Measurements from ENCODE around the gene UVRAG. TPM values are rescaled to one million over a fixed set of nuclear protein-coding genes. Genes with fewer than 3 reads are reported as not detected.

UVRAG gene
- total RNA-seq, 2 donors from 2014 or later = 10.9 to 31.0 TPM

- TF ChIP-seq CTCF (IDR thresholded peaks at IDR 0.05) (no peak), POLR2A (IDR thresholded peaks at IDR 0.05) (no peak)
- no peak for DNase-seq
- Histone ChIP-seq H3K4me1 (peaks cover 15% of the 10 kb centered on the region), H3K4me3 (no peak overlapping the region), H3K9me3 (no peaks in the 10 kb centered on the region), H3K27me3 (no peaks in the 10 kb centered on the region), H3K36me3 (replicated peaks in 1 of 2; ENCODE audit: insufficient read depth in 1 of 2, low read depth in 2 of 2) (no peaks in the 10 kb centered on the region), H3K27ac (peak overlapping the region in 2 of 4 donors; percentile 52 to 58)
- intact Hi-C loops (cut with DNase I) = no loop called here
- WGBS, 2 donors = 42 to 52% methylated on average over 4 of the region's 4 CpGs
- ATAC-seq = peak; percentile 73
These were observed 11.6 kb downstream of the UVRAG start for GRCh38 chr11:75826461-75827230.

GRCh38 chr11:75827562-75827961 is 12.6 kb downstream of the UVRAG start:
- intact Hi-C loops (cut with DNase I) = no loop called here
- Histone ChIP-seq H3K36me3 (replicated peaks in 1 of 2; ENCODE audit: insufficient read depth in 1 of 2, low read depth in 2 of 2) (no peaks in the 10 kb centered on the region), H3K9me3 (no peaks in the 10 kb centered on the region), H3K27me3 (no peaks in the 10 kb centered on the region), H3K27ac (peak overlapping the region in 2 of 4 donors; percentile 52 to 58), H3K4me3 (no peak overlapping the region), H3K4me1 (peaks cover 15% of the 10 kb centered on the region)
- ATAC-seq (no peak), DNase-seq (no peak)
- TF ChIP-seq POLR2A (IDR thresholded peaks at IDR 0.05) (no peak), CTCF (IDR thresholded peaks at IDR 0.05) (no peak)
- 70 to 79% methylated on average over 5 of the region's 5 CpGs for WGBS, 2 donors

- Histone ChIP-seq H3K4me1 (peaks cover 3% of the 10 kb centered on the region), H3K36me3 (replicated peaks in 1 of 2; ENCODE audit: insufficient read depth in 1 of 2, low read depth in 2 of 2) (no peaks in the 10 kb centered on the region), H3K4me3 (no peak overlapping the region), H3K27ac (no peak overlapping the region), H3K27me3 (no peaks in the 10 kb centered on the region), H3K9me3 (no peaks in the 10 kb centered on the region)
- intact Hi-C loops (cut with DNase I) = no loop called here
- 92 to 93% methylated on average over 6 of the region's 6 CpGs for WGBS, 2 donors
- TF ChIP-seq POLR2A (IDR thresholded peaks at IDR 0.05) (no peak), CTCF (IDR thresholded peaks at IDR 0.05) (no peak)
- DNase-seq = no peak
- no peak for ATAC-seq
These were observed 17.0 kb downstream of the UVRAG start for GRCh38 chr11:75831915-75832502.

- Histone ChIP-seq H3K36me3 (replicated peaks in 1 of 2; ENCODE audit: insufficient read depth in 1 of 2, low read depth in 2 of 2) (no peaks in the 10 kb centered on the region), H3K27me3 (no peaks in the 10 kb centered on the region), H3K4me1 (no peaks in the 10 kb centered on the region), H3K9me3 (no peaks in the 10 kb centered on the region), H3K4me3 (no peak overlapping the region), H3K27ac (no peak overlapping the region)
- TF ChIP-seq POLR2A (IDR thresholded peaks at IDR 0.05) (no peak), CTCF (IDR thresholded peaks at IDR 0.05) (no peak)
- intact Hi-C loops (cut with DNase I) = no loop called here
- WGBS, 2 donors = 84 to 93% methylated on average over 3 of the region's 3 CpGs
- DNase-seq (no peak), ATAC-seq (no peak)
These were observed 19.7 kb downstream of the UVRAG start for GRCh38 chr11:75834728-75835127.
